Ovary (tissue), 9 donors: ENCODE results near the gene ACP5. TPM values are rescaled to one million over a fixed set of nuclear protein-coding genes. Genes with fewer than 3 reads are reported as not detected.

Experiments
- DNase-seq, 5 donors: peaks; one replicate each; pipeline ENCODE4 v3.0.0-alpha.2; 2019 to 2020
- H3K27ac ChIP-seq, 2 donors: fragments of 200-600 bp; one replicate each; pipeline versions ENCODE4 v1.5.1 to v1.8.0; 2019 to 2022
- H3K27me3 ChIP-seq: fragments of 200-600 bp; one replicate; pipeline ENCODE4 v1.8.0; 2022
- H3K36me3 ChIP-seq: fragments of 200-600 bp; sonication (generic); one replicate; pipeline ENCODE4 v1.5.1; 2019
- H3K4me1 ChIP-seq: one replicate; pipeline ENCODE4 v1.8.1; 2013; ENCODE audit warnings: mild to moderate bottlenecking, moderate library complexity; ENCODE audit not compliant: insufficient read depth
- H3K4me3 ChIP-seq: fragments of 200-600 bp; sonication (generic); one replicate; pipeline ENCODE4 v1.5.1; 2017
- H3K9me3 ChIP-seq, 2 donors: fragments of 200-600 bp in 1 of 2; sonication (generic) in 1 of 2; one replicate each; pipeline versions ENCODE4 v1.5.1 to v1.8.1; 2013 to 2019; ENCODE audit warnings: mild to moderate bottlenecking in 1 of 2, moderate library complexity in 1 of 2
- CTCF ChIP-seq, 3 donors: fragments of 450-650 bp in 2 of 3; fragments of 200-600 bp in 1 of 3; IDR thresholded peaks; one replicate each; pipeline versions ENCODE4 v1.5.1 to v1.8.0; 2016 to 2022; ENCODE audit warnings: antibody characterized with exemption in 3 of 3, mild to moderate bottlenecking in 1 of 3
- EP300 ChIP-seq: sonication (generic); formaldehyde crosslinking; IDR thresholded peaks from one replicate; pipeline ENCODE4 v1.6.1; 2017; ENCODE audit warnings: antibody characterized with exemption
- POLR2A ChIP-seq: fragments of 450-650 bp; IDR thresholded peaks from one replicate; pipeline ENCODE4 v1.6.1; 2017; ENCODE audit warnings: antibody characterized with exemption, mild to moderate bottlenecking, moderate library complexity
- WGBS, 3 donors: extraction: QIAGEN DNeasy Blood & Tissue Kit in 1 of 3; methylation state at CpG; one replicate each; pipeline versions ENCODE4 v1.1.5 to v1.1.7; 2013 to 2017; 5-methylcytosine and 5-hydroxymethylcytosine counted together
- intact Hi-C, 4 donors: fragments of 100-400 bp; cut with DNase I; formaldehyde crosslinking; loops; one replicate each; pipeline versions ENCODE4 v1.11.0 to v1.15.1; 2022 to 2023
- polyA plus RNA-seq, 2 donors: library from polyadenylated mRNA; stranded (reverse); fragments of 200-250 nt in 1 of 2; fragments of 350-450 nt in 1 of 2; fragmentation: Illumina TruSeq in 1 of 2; extraction: RNeasy Lipid Tissue Mini Kit (QIAGEN cat#74804) in 1 of 2; gene quantifications; one replicate each; pipeline ENCODE4 v1.2.3, GENCODE V29; 2013 to 2014
- total RNA-seq, 7 donors: library from RNA; depleted of rRNA in 2 of 7; stranded (reverse); fragments of >200 nt in 2 of 7; fragmentation: NEBNext Ultra II Directional in 3 of 7; extraction: Animal tissue kit (Norgen Biotek cat#: 25700) in 3 of 7; gene quantifications; one replicate each; pipeline versions ENCODE4 v1.1.0 to v1.2.4, GENCODE V29; 2016 to 2023
- donor health status: DM: no; HTN: no; CAD: no; lungs with moderate emphysema.
- donor health status: DM: no; HTN: no; CAD: no.
- donor health status: Bipolar disorder and iron deficiency.
- donor health status: DM: yes; HTN: yes; CAD: no.
- donor health status: DM: no; HTN: no; CAD: no.
- donor health status: DM: yes; HTN: yes; CAD: no.

The ACP5 gene
- total and polyA plus RNA-seq, 9 donors, result 7.9 to 66.9 (median 17.9) TPM

DNA sequence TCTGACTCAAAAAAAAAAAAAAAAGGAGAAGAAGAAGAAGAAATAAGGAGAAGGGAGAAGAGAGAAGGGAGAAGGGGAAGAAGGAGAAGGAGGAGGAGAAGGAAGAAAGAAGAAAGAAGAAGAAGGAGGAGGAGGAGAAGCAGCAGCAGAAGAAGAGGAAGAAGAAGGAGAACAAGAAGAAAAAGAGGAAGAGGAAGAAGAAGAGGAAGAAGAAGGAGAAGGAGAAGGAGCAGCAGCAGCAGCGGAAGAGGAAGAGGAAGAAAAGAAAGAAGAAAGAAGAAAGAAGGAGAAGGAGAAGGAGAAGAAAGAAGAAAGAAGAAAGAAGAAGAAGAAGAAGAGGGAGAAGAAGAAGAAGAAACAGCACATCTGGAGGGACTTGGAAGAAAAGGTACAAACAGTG is 42.9 kb downstream of the ACP5 start:
- WGBS, 3 donors, result 83 to 94% (median 89%) methylated on average over 1 of the region's 1 CpG
- TF ChIP-seq CTCF (IDR thresholded peaks at IDR 0.05), result no peak
- TF ChIP-seq EP300, result no peak
- Histone ChIP-seq H3K4me3 (no peak overlapping the region), H3K4me1 (peaks cover 4% of the 10 kb centered on the region), H3K27me3 (no peaks in the 10 kb centered on the region), H3K36me3 (no peaks in the 10 kb centered on the region), H3K9me3 (no peaks in the 10 kb centered on the region), H3K27ac (peak overlapping the region; percentile 78 to 88)
- intact Hi-C loops, result no loop called here
- DNase-seq, result no peak

GRCh38 chr19:11530432-11530831 is 47.0 kb downstream of the ACP5 start:
- no peak for TF ChIP-seq POLR2A
- Histone ChIP-seq H3K4me1 (peaks cover 7% of the 10 kb centered on the region), H3K27ac (no peak overlapping the region), H3K27me3 (no peaks in the 10 kb centered on the region), H3K4me3 (no peak overlapping the region), H3K36me3 (no peaks in the 10 kb centered on the region), H3K9me3 (no peaks in the 10 kb centered on the region)
- peak; percentile 77 to 86 (median 79) for DNase-seq
- WGBS, 3 donors, result 15 to 23% (median 19%) methylated on average over 9 of the region's 9 CpGs
- intact Hi-C loops, result no loop called here

- DNase-seq, result peak; percentile 97 to 99 (median 97)
- Histone ChIP-seq H3K36me3 (no peaks in the 10 kb centered on the region), H3K27ac (peak within 1 kb of the TSS; percentile 64 to 77), H3K4me1 (peaks cover 7% of the 10 kb centered on the region), H3K4me3 (peak within 1 kb of the TSS; percentile 85), H3K9me3 (no peaks in the 10 kb centered on the region), H3K27me3 (no peaks in the 10 kb centered on the region)
- intact Hi-C loops, result no loop called here
- WGBS, 3 donors, result 0% methylated on average over 44 to 47 of the region's 47 CpGs
- peak; percentile 10 for TF ChIP-seq POLR2A
- TF ChIP-seq EP300, result no peak
- TF ChIP-seq CTCF (IDR thresholded peaks at IDR 0.05), result peak in 1 of 3 donors; percentile 33
These were observed 48.7 kb downstream of the ACP5 start, which contains the start of gene ECSIT for GRCh38 chr19:11528551-11529341. Gene ECSIT, minus strand, starts transcription at chr19:11529134. Its CDS starts 9,964 bp downstream, at chr19:11519170.

Other genes with a start within 250 kb of the ACP5 start
- 10 to 100 TPM in 5 of 7 donors, 1 to 10 TPM in 2; 6.8 to 27.2 (median 17.3) TPM for gene RAB3D, start 238.0 kb downstream of the ACP5 start, total RNA-seq
- 1 to 10 TPM; 4.7 to 9.1 TPM for gene RAB3D, start 238.0 kb downstream of the ACP5 start, polyA plus RNA-seq
- 100 to 1,000 TPM in 2 of 7 donors, 10 to 100 TPM in 5; 64.0 to 296 (median 80.5) TPM for gene TMEM205, start 231.4 kb downstream of the ACP5 start, total RNA-seq
- gene TMEM205, start 231.4 kb downstream of the ACP5 start, polyA plus RNA-seq, result 10 to 100 TPM; 71.4 to 99.5 TPM
- 10 to 100 TPM; 21.0 to 38.6 (median 30.2) TPM for gene CCDC159, start 231.1 kb downstream of the ACP5 start, total RNA-seq
- gene CCDC159, start 231.1 kb downstream of the ACP5 start, polyA plus RNA-seq, result 10 to 100 TPM; 31.9 to 41.9 TPM
- gene PLPPR2, start 222.2 kb downstream of the ACP5 start, total RNA-seq, result 10 to 100 TPM; 12.3 to 42.5 (median 31.5) TPM
- gene PLPPR2, start 222.2 kb downstream of the ACP5 start, polyA plus RNA-seq, result 10 to 100 TPM; 11.6 to 23.2 TPM
- gene SWSAP1, start 203.0 kb downstream of the ACP5 start, total RNA-seq, result 1 to 10 TPM in 6 of 7 donors, under 1 TPM in 1; 0.60 to 3.3 (median 2.5) TPM
- 1 to 10 TPM; 1.4 to 2.4 TPM for gene SWSAP1, start 203.0 kb downstream of the ACP5 start, polyA plus RNA-seq
- 10 to 100 TPM in 1 of 7 donors, 1 to 10 TPM in 6; 2.5 to 19.9 (median 4.8) TPM for gene EPOR, start 193.3 kb downstream of the ACP5 start, total RNA-seq
- gene EPOR, start 193.3 kb downstream of the ACP5 start, polyA plus RNA-seq, result 1 to 10 TPM; 3.7 to 5.0 TPM
- gene RGL3, start 158.3 kb downstream of the ACP5 start, total RNA-seq, result 10 to 100 TPM in 1 of 7 donors, 1 to 10 TPM in 6; 2.2 to 28.0 (median 5.6) TPM
- 10 to 100 TPM in 1 of 2 donors, 1 to 10 TPM in 1; 2.5 to 10.5 TPM for gene RGL3, start 158.3 kb downstream of the ACP5 start, polyA plus RNA-seq
- gene ODAD3, start 142.5 kb downstream of the ACP5 start, total RNA-seq, result 1 to 10 TPM in 2 of 7 donors, under 1 TPM in 5; 0.18 to 5.4 (median 0.56) TPM
- 1 to 10 TPM in 1 of 2 donors, under 1 TPM in 1; 0.42 to 1.1 TPM for gene ODAD3, start 142.5 kb downstream of the ACP5 start, polyA plus RNA-seq
- 100 to 1,000 TPM in 6 of 7 donors, 10 to 100 TPM in 1; 76.5 to 338 (median 291) TPM for gene PRKCSH, start 142.0 kb downstream of the ACP5 start, total RNA-seq
- 100 to 1,000 TPM; 224 to 239 TPM for gene PRKCSH, start 142.0 kb downstream of the ACP5 start, polyA plus RNA-seq
- not detected for gene ELAVL3, start 96.6 kb downstream of the ACP5 start, total RNA-seq
- gene ELAVL3, start 96.6 kb downstream of the ACP5 start, polyA plus RNA-seq, result not detected
- gene ZNF653, start 71.8 kb downstream of the ACP5 start, total RNA-seq, result 10 to 100 TPM in 6 of 7 donors, 1 to 10 TPM in 1; 7.7 to 16.8 (median 11.4) TPM
- gene ZNF653, start 71.8 kb downstream of the ACP5 start, polyA plus RNA-seq, result 1 to 10 TPM; 2.9 to 9.5 TPM
- gene ECSIT, start 48.5 kb downstream of the ACP5 start, total RNA-seq, result 10 to 100 TPM; 57.0 to 84.8 (median 58.2) TPM
- gene ECSIT, start 48.5 kb downstream of the ACP5 start, polyA plus RNA-seq, result 10 to 100 TPM; 16.3 to 73.1 TPM
- gene CNN1, start 38.8 kb downstream of the ACP5 start, total RNA-seq, result 100 to 1,000 TPM in 1 of 7 donors, 10 to 100 TPM in 6; 13.9 to 485 (median 59.2) TPM
- 100 to 1,000 TPM in 1 of 2 donors, 10 to 100 TPM in 1; 76.5 to 725 TPM for gene CNN1, start 38.8 kb downstream of the ACP5 start, polyA plus RNA-seq
- 10 to 100 TPM; 30.4 to 57.4 (median 49.5) TPM for gene ELOF1, start 18.4 kb downstream of the ACP5 start, total RNA-seq
- gene ELOF1, start 18.4 kb downstream of the ACP5 start, polyA plus RNA-seq, result 10 to 100 TPM; 39.4 to 49.1 TPM
- 10 to 100 TPM; 16.3 to 31.5 (median 17.9) TPM for gene ZNF627, start 19.8 kb upstream of the ACP5 start, total RNA-seq
- gene ZNF627, start 19.8 kb upstream of the ACP5 start, polyA plus RNA-seq, result 10 to 100 TPM; 14.4 to 16.1 TPM
- 10 to 100 TPM in 1 of 7 donors, 1 to 10 TPM in 6; 4.9 to 12.1 (median 8.6) TPM for gene ZNF823, start 161.3 kb upstream of the ACP5 start, total RNA-seq
- 1 to 10 TPM; 3.8 to 5.9 TPM for gene ZNF823, start 161.3 kb upstream of the ACP5 start, polyA plus RNA-seq
- gene ZNF441, start 189.4 kb upstream of the ACP5 start, total RNA-seq, result 10 to 100 TPM in 6 of 7 donors, 1 to 10 TPM in 1; 8.3 to 26.7 (median 14.8) TPM
- 1 to 10 TPM; 6.5 to 7.0 TPM for gene ZNF441, start 189.4 kb upstream of the ACP5 start, polyA plus RNA-seq
- gene ZNF491, start 220.9 kb upstream of the ACP5 start, total RNA-seq, result 1 to 10 TPM; 2.2 to 6.5 (median 4.5) TPM
- gene ZNF491, start 220.9 kb upstream of the ACP5 start, polyA plus RNA-seq, result 1 to 10 TPM; 2.9 to 3.4 TPM
- 10 to 100 TPM in 5 of 7 donors, 1 to 10 TPM in 2; 6.6 to 21.6 (median 12.1) TPM for gene ZNF440, start 236.6 kb upstream of the ACP5 start, total RNA-seq
- gene ZNF440, start 236.6 kb upstream of the ACP5 start, polyA plus RNA-seq, result 1 to 10 TPM; 3.0 to 5.0 TPM